HG03460 (cell line): ENCODE data around the gene COL27A1.
"Not testable (repeated sequence)": the region's sequence is repeated elsewhere in the genome, so short reads cannot be mapped to it uniquely, and the experiment has no call there.

ENCODE experiments used
- ATAC-seq: cut with Tn5 transposase; IDR thresholded peaks from one replicate; pipeline ENCODE4 v1.9.1; 2021; ENCODE audit not compliant: unreplicated experiment

The COL27A1 gene

GRCh38 chr9:114314881-114315722 lies 159.8 kb downstream of the COL27A1 start:
- ATAC-seq = no peak

GRCh38 chr9:114315723-114316363 lies 160.5 kb downstream of the COL27A1 start:
- no peak for ATAC-seq

- no peak for ATAC-seq
Observed at GRCh38 chr9:114316605-114317230, 161.4 kb downstream of the COL27A1 start.

- ATAC-seq = no peak
Observed at GRCh38 chr9:114317665-114318357, 162.5 kb downstream of the COL27A1 start.

- no peak for ATAC-seq
Observed at GRCh38 chr9:114318416-114318815, 163.1 kb downstream of the COL27A1 start.

GRCh38 chr9:114319147-114319546 lies 163.8 kb downstream of the COL27A1 start:
- ATAC-seq = no peak

GRCh38 chr9:114320710-114321109 lies 165.4 kb downstream of the COL27A1 start:
- not testable (repeated sequence) for ATAC-seq

- no peak for ATAC-seq
Observed at GRCh38 chr9:114321759-114322158, 166.4 kb downstream of the COL27A1 start.

- not testable (repeated sequence) for ATAC-seq
Observed at GRCh38 chr9:114322160-114322818, 167.0 kb downstream of the COL27A1 start.

GRCh38 chr9:114322831-114323531 lies 167.6 kb downstream of the COL27A1 start, which contains the start of gene ORM1:
Gene ORM1, plus strand, starts transcription at chr9:114323098. Its CDS starts 36 bp downstream, at chr9:114323134.
- not testable (repeated sequence) for ATAC-seq

- ATAC-seq = not testable (repeated sequence)
Observed at GRCh38 chr9:114323849-114324248, 168.5 kb downstream of the COL27A1 start.

- no peak for ATAC-seq
Observed at GRCh38 chr9:114324492-114324891, 169.2 kb downstream of the COL27A1 start.

- not testable (repeated sequence) for ATAC-seq
Observed at GRCh38 chr9:114324965-114325364, 169.6 kb downstream of the COL27A1 start.

GRCh38 chr9:114325684-114326254 lies 170.4 kb downstream of the COL27A1 start:
- ATAC-seq = not testable (repeated sequence)

GRCh38 chr9:114327749-114328148 lies 172.4 kb downstream of the COL27A1 start:
- no peak for ATAC-seq

- not testable (repeated sequence) for ATAC-seq
Observed at GRCh38 chr9:114328357-114328820, 173.1 kb downstream of the COL27A1 start.

GRCh38 chr9:114328937-114329624 lies 173.7 kb downstream of the COL27A1 start:
- not testable (repeated sequence) for ATAC-seq

- not testable (repeated sequence) for ATAC-seq
Observed at GRCh38 chr9:114329625-114330022, 174.3 kb downstream of the COL27A1 start, which contains the start of gene ORM2. Gene ORM2, plus strand, starts transcription at chr9:114329869. Its CDS starts 36 bp downstream, at chr9:114329905.

- ATAC-seq = no peak
Observed at GRCh38 chr9:114330636-114331035, 175.3 kb downstream of the COL27A1 start.
